WERI-Rb-1 (cell line): ENCODE data around the gene POU2F2.

Experiments
- DNase-seq: peaks from one replicate; pipeline ENCODE4 v3.0.0-alpha.2; 2020
- H3K27ac ChIP-seq: fragments of 250-450 bp; sonication (Bioruptor Pico); 2 replicates; pipeline ENCODE4 v1.5.1; 2020; ENCODE audit warnings: mild to moderate bottlenecking, moderate library complexity
- H3K27me3 ChIP-seq: fragments of 250-450 bp; sonication (Bioruptor Pico); 2 replicates; pipeline ENCODE4 v1.5.1; 2021; ENCODE audit warnings: mild to moderate bottlenecking, low read depth, moderate library complexity; ENCODE audit not compliant: insufficient read depth, severe bottlenecking
- H3K36me3 ChIP-seq: fragments of 250-450 bp; sonication (Bioruptor Pico); 2 replicates; pipeline ENCODE4 v1.5.1; 2020; ENCODE audit warnings: mild to moderate bottlenecking, moderate library complexity
- H3K4me3 ChIP-seq: 2 replicates; pipeline ENCODE4 v1.5.1; 2011; ENCODE audit warnings: low read depth, mild to moderate bottlenecking, control low read depth, low read length
- H3K9me3 ChIP-seq: fragments of 250-450 bp; sonication (Bioruptor Pico); 2 replicates; pipeline ENCODE4 v1.5.1; 2021; ENCODE audit warnings: mild to moderate bottlenecking, moderate library complexity; ENCODE audit not compliant: severe bottlenecking
- CTCF ChIP-seq: IDR thresholded peaks from 2 replicates; pipeline ENCODE4 v1.5.1; 2011; ENCODE audit warnings: low read depth, mild to moderate bottlenecking, control low read depth, inconsistent platforms, low read length

POU2F2 gene

GRCh38 chr19:42040031-42040430 lies 92.2 kb downstream of the POU2F2 start:
- DNase-seq = no peak
- H3K4me3 ChIP-seq = no peak overlapping the region
- H3K36me3 ChIP-seq = peaks cover 58% of the 10 kb centered on the region
- H3K27me3 ChIP-seq = no peaks in the 10 kb centered on the region
- no peak overlapping the region for H3K27ac ChIP-seq
- no peaks in the 10 kb centered on the region for H3K9me3 ChIP-seq
- no peak for TF ChIP-seq CTCF

- Histone ChIP-seq H3K27me3 (no peaks in the 10 kb centered on the region), H3K27ac (no peak overlapping the region), H3K4me3 (no peak overlapping the region), H3K36me3 (peaks cover 56% of the 10 kb centered on the region), H3K9me3 (no peaks in the 10 kb centered on the region)
- TF ChIP-seq CTCF = no peak
- no peak for DNase-seq
Observed at GRCh38 chr19:42038666-42039065, 93.6 kb downstream of the POU2F2 start.

DNA sequence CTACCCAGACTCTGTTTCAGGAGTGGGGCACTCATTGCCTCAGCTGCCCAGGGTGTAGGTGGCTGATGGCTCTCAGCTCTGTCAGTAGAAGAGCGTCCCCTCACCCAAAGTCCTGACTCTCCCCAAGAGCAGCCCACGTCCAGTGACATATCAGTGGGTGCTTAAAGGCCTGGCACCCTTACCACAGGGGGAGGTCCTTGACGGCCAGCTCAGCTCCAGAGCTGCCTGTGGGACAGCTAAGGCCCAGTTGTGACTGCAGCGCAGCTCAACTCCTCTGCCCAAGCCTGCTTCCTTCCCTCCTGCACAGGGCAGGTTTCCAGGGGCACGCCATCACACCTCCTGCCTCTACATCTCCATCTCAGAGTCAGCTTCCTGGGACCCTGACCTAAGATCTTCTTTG lies 94.6 kb downstream of the POU2F2 start:
- peaks cover 53% of the 10 kb centered on the region for H3K36me3 ChIP-seq
- no peaks in the 10 kb centered on the region for H3K27me3 ChIP-seq
- H3K4me3 ChIP-seq = no peak overlapping the region
- no peaks in the 10 kb centered on the region for H3K9me3 ChIP-seq
- peak overlapping the region; percentile 68 for H3K27ac ChIP-seq
- no peak for TF ChIP-seq CTCF
- no peak for DNase-seq
